ENCODE results near the gene FAM107B.
"Not testable (repeated sequence)": the region's sequence is repeated elsewhere in the genome, so short reads cannot be mapped to it uniquely, and the experiment has no call there.

The FAM107B gene

DNA sequence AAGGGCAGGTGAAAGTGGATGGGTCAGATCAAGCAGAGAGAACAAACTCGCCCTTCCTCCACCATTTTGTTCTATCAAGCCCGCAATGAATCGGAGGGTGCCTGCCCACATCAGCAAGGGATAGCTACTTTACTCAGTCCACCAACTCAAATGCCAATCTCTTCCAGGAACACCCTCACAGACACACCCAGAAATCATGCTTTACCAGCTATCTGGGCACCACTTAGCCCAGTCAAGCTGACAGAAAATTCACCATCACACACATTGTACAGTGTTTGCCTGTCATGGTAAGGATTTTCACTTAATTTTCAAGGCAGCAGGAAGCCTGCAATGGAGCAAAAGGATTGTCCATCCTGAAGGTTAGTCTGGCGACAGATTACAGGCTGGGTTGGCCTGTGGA is 75.2 kb downstream of the FAM107B start:
- no peak overlapping the region for H3K9ac ChIP-seq (ENCODE audit: low read depth, low read length)

GRCh38 chr10:14698829-14699170 is 75.9 kb downstream of the FAM107B start:
- Histone ChIP-seq H3K4me2 (ENCODE audit: low read length) (no peak overlapping the region), H3K9me3 (replicated peaks; ENCODE audit: low read length) (no peaks in the 10 kb centered on the region), H3K4me3 (ENCODE audit: low read length) (no peak overlapping the region), H3K9ac (ENCODE audit: low read depth, low read length) (no peak overlapping the region), H3K4me1 (ENCODE audit: control insufficient read depth, insufficient read depth, low read length) (no peaks in the 10 kb centered on the region), H3K27me3 (ENCODE audit: control insufficient read depth, insufficient read depth, low read length) (peaks cover 9% of the 10 kb centered on the region), H3K36me3 (ENCODE audit: insufficient read depth, low read length) (no peaks in the 10 kb centered on the region)

More for the DNA sequence above, 75.2 kb downstream of the FAM107B start:
- H3K9me3 ChIP-seq (replicated peaks; ENCODE audit: low read length) = no peaks in the 10 kb centered on the region
- H3K36me3 ChIP-seq (ENCODE audit: insufficient read depth, low read length) = no peaks in the 10 kb centered on the region
- H3K4me3 ChIP-seq (ENCODE audit: low read length) = no peak overlapping the region
- no peaks in the 10 kb centered on the region for H3K4me1 ChIP-seq (ENCODE audit: control insufficient read depth, insufficient read depth, low read length)
- peaks cover 8% of the 10 kb centered on the region for H3K27me3 ChIP-seq (ENCODE audit: control insufficient read depth, insufficient read depth, low read length)
- no peak overlapping the region for H3K4me2 ChIP-seq (ENCODE audit: low read length)

- Histone ChIP-seq H3K9me3 (replicated peaks; ENCODE audit: low read length) (no peaks in the 10 kb centered on the region), H3K4me1 (ENCODE audit: control insufficient read depth, insufficient read depth, low read length) (no peaks in the 10 kb centered on the region), H3K27me3 (ENCODE audit: control insufficient read depth, insufficient read depth, low read length) (peaks cover 11% of the 10 kb centered on the region), H3K4me3 (ENCODE audit: low read length) (no peak overlapping the region), H3K9ac (ENCODE audit: low read depth, low read length) (no peak overlapping the region), H3K4me2 (ENCODE audit: low read length) (no peak overlapping the region), H3K36me3 (ENCODE audit: insufficient read depth, low read length) (no peaks in the 10 kb centered on the region)
These were observed 76.4 kb downstream of the FAM107B start for GRCh38 chr10:14698111-14698828.

DNA sequence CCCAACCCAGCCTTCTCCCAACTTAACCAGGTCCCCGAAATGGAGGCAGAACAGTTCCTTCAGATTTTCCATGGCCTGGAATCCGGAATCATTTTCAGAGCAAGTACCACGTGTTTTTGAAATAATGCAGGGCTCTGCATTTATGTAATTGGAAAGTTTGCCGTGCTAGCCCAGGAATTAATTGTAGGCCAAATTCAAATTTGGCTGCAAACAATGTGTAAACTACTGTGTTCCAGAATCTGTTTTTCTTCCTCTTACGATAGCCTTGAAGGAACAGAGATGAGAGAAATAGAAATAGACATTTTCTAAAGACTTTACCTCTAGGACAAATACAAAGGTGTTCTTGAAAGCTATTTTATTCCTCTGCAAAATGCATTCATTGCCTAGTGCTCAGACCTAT is 77.4 kb downstream of the FAM107B start:
- no peaks in the 10 kb centered on the region for H3K4me1 ChIP-seq (ENCODE audit: control insufficient read depth, insufficient read depth, low read length)
- no peaks in the 10 kb centered on the region for H3K36me3 ChIP-seq (ENCODE audit: insufficient read depth, low read length)
- no peak overlapping the region for H3K9ac ChIP-seq (ENCODE audit: low read depth, low read length)
- H3K27me3 ChIP-seq (ENCODE audit: control insufficient read depth, insufficient read depth, low read length) = peaks cover 11% of the 10 kb centered on the region
- no peaks in the 10 kb centered on the region for H3K9me3 ChIP-seq (replicated peaks; ENCODE audit: low read length)
- H3K4me3 ChIP-seq (ENCODE audit: low read length) = no peak overlapping the region
- no peak overlapping the region for H3K4me2 ChIP-seq (ENCODE audit: low read length)

DNA sequence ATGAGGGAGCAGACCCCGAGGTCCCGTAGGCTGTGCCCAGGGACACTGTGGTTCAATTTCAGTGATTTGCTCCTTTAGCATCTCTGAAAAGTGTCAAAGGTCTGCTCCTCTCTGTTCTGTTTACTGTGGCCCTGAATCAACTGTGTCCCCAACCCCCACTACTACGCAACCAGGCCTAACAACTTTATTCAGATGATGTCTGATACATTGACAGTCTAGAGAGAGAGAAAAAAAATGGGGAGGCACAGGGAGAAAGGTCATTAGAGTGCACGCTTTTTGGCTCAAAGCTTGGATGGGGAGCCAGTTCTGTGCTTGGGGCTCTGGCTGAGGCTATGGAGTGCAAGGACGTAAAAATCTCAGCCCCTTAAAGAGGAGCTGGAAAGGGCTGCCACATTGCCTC is 77.9 kb downstream of the FAM107B start:
- Histone ChIP-seq H3K4me1 (ENCODE audit: control insufficient read depth, insufficient read depth, low read length) (no peaks in the 10 kb centered on the region), H3K9me3 (replicated peaks; ENCODE audit: low read length) (no peaks in the 10 kb centered on the region), H3K9ac (ENCODE audit: low read depth, low read length) (no peak overlapping the region), H3K27me3 (ENCODE audit: control insufficient read depth, insufficient read depth, low read length) (peaks cover 11% of the 10 kb centered on the region), H3K4me3 (ENCODE audit: low read length) (no peak overlapping the region), H3K36me3 (ENCODE audit: insufficient read depth, low read length) (no peaks in the 10 kb centered on the region), H3K4me2 (ENCODE audit: low read length) (no peak overlapping the region)

- H3K36me3 ChIP-seq (ENCODE audit: insufficient read depth, low read length) = no peaks in the 10 kb centered on the region
- H3K27me3 ChIP-seq (ENCODE audit: control insufficient read depth, insufficient read depth, low read length) = peaks cover 11% of the 10 kb centered on the region
- no peaks in the 10 kb centered on the region for H3K4me1 ChIP-seq (ENCODE audit: control insufficient read depth, insufficient read depth, low read length)
- H3K9me3 ChIP-seq (replicated peaks; ENCODE audit: low read length) = no peaks in the 10 kb centered on the region
- no peak overlapping the region for H3K4me3 ChIP-seq (ENCODE audit: low read length)
- no peak overlapping the region for H3K4me2 ChIP-seq (ENCODE audit: low read length)
- H3K9ac ChIP-seq (ENCODE audit: low read depth, low read length) = no peak overlapping the region
These were observed 78.7 kb downstream of the FAM107B start for GRCh38 chr10:14695847-14696480.

GRCh38 chr10:14693891-14694290 is 80.8 kb downstream of the FAM107B start:
- H3K4me3 ChIP-seq (ENCODE audit: low read length) = no peak overlapping the region
- H3K4me1 ChIP-seq (ENCODE audit: control insufficient read depth, insufficient read depth, low read length) = no peaks in the 10 kb centered on the region
- no peak overlapping the region for H3K4me2 ChIP-seq (ENCODE audit: low read length)
- no peaks in the 10 kb centered on the region for H3K9me3 ChIP-seq (replicated peaks; ENCODE audit: low read length)
- peaks cover 11% of the 10 kb centered on the region for H3K27me3 ChIP-seq (ENCODE audit: control insufficient read depth, insufficient read depth, low read length)
- no peak overlapping the region for H3K9ac ChIP-seq (ENCODE audit: low read depth, low read length)
- H3K36me3 ChIP-seq (ENCODE audit: insufficient read depth, low read length) = no peaks in the 10 kb centered on the region

DNA sequence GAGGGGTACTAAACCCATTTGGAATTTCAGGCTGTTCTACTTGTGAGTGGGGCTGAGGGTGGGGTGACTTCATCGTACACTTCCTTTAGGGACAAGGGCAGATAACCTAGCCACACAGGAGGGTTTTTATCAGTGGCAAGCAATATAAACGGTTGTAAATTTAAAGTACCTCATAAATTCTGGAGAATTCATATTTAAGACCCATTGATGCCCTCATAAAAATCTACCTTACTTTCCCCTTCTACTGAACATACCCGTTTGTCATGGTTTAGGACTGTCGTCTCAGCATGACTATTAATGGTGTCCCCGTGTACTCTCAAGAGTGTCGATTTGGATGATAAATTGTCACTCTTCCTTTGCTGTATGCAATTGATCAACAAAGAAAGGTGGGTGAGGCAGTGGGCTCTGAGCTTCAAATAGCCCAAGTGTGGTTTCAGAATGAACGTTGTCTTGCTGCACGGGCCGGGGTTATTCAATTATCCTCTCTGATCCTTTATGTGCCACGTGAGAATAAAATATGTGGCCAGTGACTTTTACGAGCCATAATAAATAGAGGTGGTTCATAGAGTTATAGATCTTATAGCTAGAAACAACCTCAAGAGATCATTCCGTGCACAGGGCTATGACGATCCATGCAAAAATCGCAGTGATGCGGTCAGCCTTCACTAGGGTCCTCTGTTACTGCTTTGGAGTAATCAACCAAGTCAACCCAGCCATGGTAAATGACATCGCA is 82.2 kb downstream of the FAM107B start:
- no peaks in the 10 kb centered on the region for H3K36me3 ChIP-seq (ENCODE audit: insufficient read depth, low read length)
- no peak overlapping the region for H3K9ac ChIP-seq (ENCODE audit: low read depth, low read length)
- H3K4me2 ChIP-seq (ENCODE audit: low read length) = no peak overlapping the region
- no peaks in the 10 kb centered on the region for H3K9me3 ChIP-seq (replicated peaks; ENCODE audit: low read length)
- peaks cover 11% of the 10 kb centered on the region for H3K27me3 ChIP-seq (ENCODE audit: control insufficient read depth, insufficient read depth, low read length)
- no peaks in the 10 kb centered on the region for H3K4me1 ChIP-seq (ENCODE audit: control insufficient read depth, insufficient read depth, low read length)
- H3K4me3 ChIP-seq (ENCODE audit: low read length) = no peak overlapping the region

GRCh38 chr10:14691359-14691758 is 83.3 kb downstream of the FAM107B start:
- Histone ChIP-seq H3K4me1 (ENCODE audit: control insufficient read depth, insufficient read depth, low read length) (no peaks in the 10 kb centered on the region), H3K4me2 (ENCODE audit: low read length) (no peak overlapping the region), H3K4me3 (ENCODE audit: low read length) (no peak overlapping the region), H3K9ac (ENCODE audit: low read depth, low read length) (no peak overlapping the region), H3K27me3 (ENCODE audit: control insufficient read depth, insufficient read depth, low read length) (peaks cover 3% of the 10 kb centered on the region), H3K36me3 (ENCODE audit: insufficient read depth, low read length) (no peaks in the 10 kb centered on the region), H3K9me3 (replicated peaks; ENCODE audit: low read length) (no peaks in the 10 kb centered on the region)

GRCh38 chr10:14688606-14689005 is 86.1 kb downstream of the FAM107B start:
- no peak overlapping the region for H3K4me3 ChIP-seq (ENCODE audit: low read length)

GRCh38 chr10:14688189-14688588 is 86.5 kb downstream of the FAM107B start:
- H3K36me3 ChIP-seq (ENCODE audit: insufficient read depth, low read length); H3K4me1 ChIP-seq (ENCODE audit: control insufficient read depth, insufficient read depth, low read length); H3K4me2 ChIP-seq (ENCODE audit: low read length); H3K27me3 ChIP-seq (ENCODE audit: control insufficient read depth, insufficient read depth, low read length); H3K4me3 ChIP-seq (ENCODE audit: low read length); H3K9me3 ChIP-seq (replicated peaks; ENCODE audit: low read length); H3K9ac ChIP-seq (ENCODE audit: low read depth, low read length): not testable (repeated sequence)

More at GRCh38 chr10:14688606-14689005, 86.1 kb downstream of the FAM107B start:
- H3K9ac ChIP-seq (ENCODE audit: low read depth, low read length) = no peak overlapping the region
- H3K27me3 ChIP-seq (ENCODE audit: control insufficient read depth, insufficient read depth, low read length) = peaks cover under 1% of the 10 kb centered on the region
- no peak overlapping the region for H3K4me2 ChIP-seq (ENCODE audit: low read length)
- no peaks in the 10 kb centered on the region for H3K4me1 ChIP-seq (ENCODE audit: control insufficient read depth, insufficient read depth, low read length)
- H3K36me3 ChIP-seq (ENCODE audit: insufficient read depth, low read length) = no peaks in the 10 kb centered on the region
- no peaks in the 10 kb centered on the region for H3K9me3 ChIP-seq (replicated peaks; ENCODE audit: low read length)
